Islet of Langerhans (tissue), 1 donor: ENCODE data around the gene GLCE.

Source experiments
- FAIRE-seq: peaks from one replicate; lab custom pipeline; 2011; peaks lifted over from hg19 to GRCh38; lab: Jason Lieb, UNC

GLCE gene

DNA sequence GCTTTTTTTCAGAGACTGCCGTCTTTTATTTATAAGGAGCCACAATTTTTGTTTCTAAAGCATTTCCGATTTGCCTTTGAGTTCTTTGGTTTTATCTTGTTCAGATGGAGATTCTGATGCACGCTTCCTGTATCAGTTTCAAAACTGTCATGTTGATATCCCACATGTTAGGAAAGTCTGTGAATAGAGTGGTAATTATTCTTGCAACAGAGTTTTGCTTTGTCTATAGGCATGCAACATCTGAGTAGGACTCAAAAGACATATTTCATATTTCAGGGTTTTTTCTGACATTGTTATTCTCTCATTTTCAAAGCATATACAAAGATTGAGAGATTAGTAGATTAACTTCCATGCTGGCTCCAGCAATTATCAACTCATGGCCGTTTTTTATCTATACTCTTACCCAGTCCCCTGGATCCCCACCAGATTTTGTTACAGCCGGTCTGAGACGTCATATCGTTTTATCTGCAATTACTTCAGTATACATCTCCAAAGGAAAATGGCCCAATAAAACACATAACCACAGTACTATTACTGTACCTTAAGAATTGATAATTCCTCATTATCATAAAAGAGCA is 160.6 kb downstream of the GLCE start:
- no peak for FAIRE-seq
